ENCODE results near the gene TANC1.

Gene TANC1

GRCh38 chr2:158968396-158969161 is at the start of gene TANC1:
TSS of gene TANC1 (plus strand) at chr2:158968640. CDS start at chr2:159065911, 97,271 bp downstream.
- TF ChIP-seq CTCF (IDR thresholded peaks at IDR 0.05; ENCODE audit: borderline replicate concordance, insufficient read depth, low read depth, low read length), result no peak
- H3K4me3 ChIP-seq (ENCODE audit: low read depth, low read length), result peak within 1 kb of the TSS; percentile 77

GRCh38 chr2:158921599-158922408 is 46.6 kb upstream of the TANC1 start:
- H3K4me3 ChIP-seq (ENCODE audit: low read depth, low read length), result no peak overlapping the region

GRCh38 chr2:158922601-158923000 is 45.8 kb upstream of the TANC1 start:
- H3K4me3 ChIP-seq (ENCODE audit: low read depth, low read length), result no peak overlapping the region
- TF ChIP-seq CTCF (IDR thresholded peaks at IDR 0.05; ENCODE audit: borderline replicate concordance, insufficient read depth, low read depth, low read length), result no peak

More at GRCh38 chr2:158921599-158922408, 46.6 kb upstream of the TANC1 start:
- TF ChIP-seq CTCF (IDR thresholded peaks at IDR 0.05; ENCODE audit: borderline replicate concordance, insufficient read depth, low read depth, low read length), result no peak

GRCh38 chr2:158923180-158923594 is 45.3 kb upstream of the TANC1 start:
- no peak overlapping the region for H3K4me3 ChIP-seq (ENCODE audit: low read depth, low read length)
- TF ChIP-seq CTCF (IDR thresholded peaks at IDR 0.05; ENCODE audit: borderline replicate concordance, insufficient read depth, low read depth, low read length), result no peak

GRCh38 chr2:158923641-158924040 is 44.8 kb upstream of the TANC1 start:
- H3K4me3 ChIP-seq (ENCODE audit: low read depth, low read length), result no peak overlapping the region
- no peak for TF ChIP-seq CTCF (IDR thresholded peaks at IDR 0.05; ENCODE audit: borderline replicate concordance, insufficient read depth, low read depth, low read length)

GRCh38 chr2:158926478-158926948 is 41.9 kb upstream of the TANC1 start:
- H3K4me3 ChIP-seq (ENCODE audit: low read depth, low read length), result no peak overlapping the region
- TF ChIP-seq CTCF (IDR thresholded peaks at IDR 0.05; ENCODE audit: borderline replicate concordance, insufficient read depth, low read depth, low read length), result no peak

All from GM12875 (cell line).